Breast epithelium (tissue), 4 donors: ENCODE results near the gene INTS3. TPM values are rescaled to one million over a fixed set of nuclear protein-coding genes. Genes with fewer than 3 reads are reported as not detected.
"Not testable (repeated sequence)": the region's sequence is repeated elsewhere in the genome, so short reads cannot be mapped to it uniquely, and the experiment has no call there.

Source experiments
- DNase-seq, 2 donors: peaks; one replicate each; pipeline ENCODE4 v3.0.0-alpha.2; 2019; ENCODE audit warnings: low spot score in 2 of 2
- H3K27ac ChIP-seq, 2 donors: fragments of 200-600 bp; sonication (generic) in 1 of 2; one replicate each; pipeline ENCODE4 v1.5.1; 2016 to 2019; ENCODE audit warnings: mild to moderate bottlenecking in 1 of 2
- H3K27me3 ChIP-seq, 2 donors: fragments of 200-600 bp; sonication (generic) in 1 of 2; one replicate each; pipeline versions ENCODE4 v1.5.1 to v1.6.0; 2017 to 2019; ENCODE audit warnings: control low read depth in 1 of 2, mild to moderate bottlenecking in 1 of 2
- H3K36me3 ChIP-seq: fragments of 200-600 bp; one replicate; pipeline ENCODE4 v1.5.1; 2019
- H3K4me1 ChIP-seq, 2 donors: fragments of 200-600 bp; sonication (generic); one replicate each; pipeline ENCODE4 v1.5.1; 2016 to 2019; ENCODE audit warnings: control low read depth in 1 of 2
- H3K4me3 ChIP-seq, 3 donors: fragments of 200-600 bp; sonication (generic); 1 replicate in 2 of 3; 2 replicates in 1 of 3; pipeline ENCODE4 v1.5.1; 2016 to 2019; ENCODE audit warnings: mild to moderate bottlenecking in 3 of 3, moderate library complexity in 2 of 3
- H3K9me3 ChIP-seq, 2 donors: fragments of 200-600 bp; sonication (generic) in 1 of 2; one replicate each; pipeline ENCODE4 v1.5.1; 2016 to 2019; ENCODE audit warnings: control low read depth in 1 of 2
- POLR2A ChIP-seq: fragments of 450-650 bp; IDR thresholded peaks from one replicate; pipeline ENCODE4 v1.6.1; 2016; ENCODE audit warnings: antibody characterized with exemption, mild to moderate bottlenecking, moderate library complexity
- POLR2AphosphoS5 ChIP-seq, 3 donors: sonication (generic); formaldehyde crosslinking; IDR thresholded peaks; one replicate each; pipeline ENCODE4 v1.6.1; 2017; ENCODE audit warnings: antibody characterized with exemption in 3 of 3
- intact Hi-C: fragments of 100-400 bp; cut with DNase I; formaldehyde crosslinking; loops from one replicate; pipeline ENCODE4 v1.15.1; 2023; ENCODE audit warnings: low total_unique reads
- total RNA-seq, 3 donors: library from RNA; depleted of rRNA; stranded (reverse); fragments of >200 nt; gene quantifications; one replicate each; pipeline ENCODE4 v1.1.0, GENCODE V29; 2016
- TF ChIP-seq, protein P1 (sequence below), 3 donors: fragments of 450-650 bp; IDR thresholded peaks; one replicate each; pipeline ENCODE4 v1.5.1; 2016 to 2017; ENCODE audit warnings: antibody characterized with exemption in 3 of 3, mild to moderate bottlenecking in 3 of 3, moderate library complexity in 3 of 3

INTS3 gene
- total RNA-seq, 3 donors from 2014 or later, result 46.5 to 53.4 (median 51.7) TPM

DNA sequence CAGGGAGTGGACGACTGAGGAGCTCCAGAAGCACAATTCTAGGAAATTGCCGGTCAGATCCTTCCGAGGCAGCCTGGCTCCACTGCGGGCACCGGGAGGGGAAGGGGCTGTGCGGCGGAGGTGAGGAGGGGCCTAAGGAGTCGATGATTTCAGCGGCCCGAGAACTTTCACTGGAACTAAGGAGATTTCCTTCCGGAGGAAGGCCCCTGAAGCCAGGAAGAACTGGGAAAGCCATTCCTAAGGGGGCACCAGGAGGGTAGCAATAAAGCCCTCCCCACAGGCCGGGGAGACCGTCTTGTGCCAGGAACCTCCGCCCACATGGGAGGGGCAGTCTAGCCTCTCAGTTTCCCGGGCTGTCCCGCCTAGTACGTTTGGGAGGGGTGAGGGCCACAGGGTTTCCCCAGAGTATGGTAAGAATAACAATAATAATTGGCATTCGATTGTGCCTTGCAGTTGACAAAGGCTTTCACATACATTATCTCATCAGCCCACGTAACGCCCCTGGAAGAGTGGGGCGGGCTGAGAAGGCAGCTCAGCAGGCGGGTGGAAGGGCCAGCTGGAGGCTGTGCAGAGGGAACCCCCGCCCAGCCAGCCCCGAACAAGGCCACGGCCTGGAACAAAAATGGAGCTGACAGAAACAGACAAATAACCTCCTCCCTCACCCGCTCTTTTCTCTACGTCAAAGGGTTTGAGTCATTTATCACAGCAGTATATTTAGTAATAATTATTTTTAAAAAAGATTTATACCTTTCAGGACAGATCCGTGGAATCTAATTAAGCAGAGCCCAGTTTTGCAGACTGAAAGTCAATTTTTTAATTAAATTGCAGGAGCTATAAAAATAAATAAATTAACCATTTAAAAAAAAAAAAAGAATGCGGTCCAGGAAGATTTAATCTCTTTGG is 29.6 kb upstream of the INTS3 start:
- Histone ChIP-seq H3K4me1 (no peaks in the 10 kb centered on the region), H3K27me3 (no peaks in the 10 kb centered on the region), H3K4me3 (no peak overlapping the region), H3K36me3 (no peaks in the 10 kb centered on the region), H3K9me3 (no peaks in the 10 kb centered on the region), H3K27ac (peak overlapping the region in 1 of 2 donors; percentile 92)
- intact Hi-C loops, result no loop called here
- no peak for DNase-seq
- TF ChIP-seq, protein P1, sequence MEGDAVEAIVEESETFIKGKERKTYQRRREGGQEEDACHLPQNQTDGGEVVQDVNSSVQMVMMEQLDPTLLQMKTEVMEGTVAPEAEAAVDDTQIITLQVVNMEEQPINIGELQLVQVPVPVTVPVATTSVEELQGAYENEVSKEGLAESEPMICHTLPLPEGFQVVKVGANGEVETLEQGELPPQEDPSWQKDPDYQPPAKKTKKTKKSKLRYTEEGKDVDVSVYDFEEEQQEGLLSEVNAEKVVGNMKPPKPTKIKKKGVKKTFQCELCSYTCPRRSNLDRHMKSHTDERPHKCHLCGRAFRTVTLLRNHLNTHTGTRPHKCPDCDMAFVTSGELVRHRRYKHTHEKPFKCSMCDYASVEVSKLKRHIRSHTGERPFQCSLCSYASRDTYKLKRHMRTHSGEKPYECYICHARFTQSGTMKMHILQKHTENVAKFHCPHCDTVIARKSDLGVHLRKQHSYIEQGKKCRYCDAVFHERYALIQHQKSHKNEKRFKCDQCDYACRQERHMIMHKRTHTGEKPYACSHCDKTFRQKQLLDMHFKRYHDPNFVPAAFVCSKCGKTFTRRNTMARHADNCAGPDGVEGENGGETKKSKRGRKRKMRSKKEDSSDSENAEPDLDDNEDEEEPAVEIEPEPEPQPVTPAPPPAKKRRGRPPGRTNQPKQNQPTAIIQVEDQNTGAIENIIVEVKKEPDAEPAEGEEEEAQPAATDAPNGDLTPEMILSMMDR (IDR thresholded peaks at IDR 0.05), result no peak
- TF ChIP-seq POLR2A, result no peak
- no peak for TF ChIP-seq POLR2AphosphoS5 (IDR thresholded peaks at IDR 0.05)

DNA sequence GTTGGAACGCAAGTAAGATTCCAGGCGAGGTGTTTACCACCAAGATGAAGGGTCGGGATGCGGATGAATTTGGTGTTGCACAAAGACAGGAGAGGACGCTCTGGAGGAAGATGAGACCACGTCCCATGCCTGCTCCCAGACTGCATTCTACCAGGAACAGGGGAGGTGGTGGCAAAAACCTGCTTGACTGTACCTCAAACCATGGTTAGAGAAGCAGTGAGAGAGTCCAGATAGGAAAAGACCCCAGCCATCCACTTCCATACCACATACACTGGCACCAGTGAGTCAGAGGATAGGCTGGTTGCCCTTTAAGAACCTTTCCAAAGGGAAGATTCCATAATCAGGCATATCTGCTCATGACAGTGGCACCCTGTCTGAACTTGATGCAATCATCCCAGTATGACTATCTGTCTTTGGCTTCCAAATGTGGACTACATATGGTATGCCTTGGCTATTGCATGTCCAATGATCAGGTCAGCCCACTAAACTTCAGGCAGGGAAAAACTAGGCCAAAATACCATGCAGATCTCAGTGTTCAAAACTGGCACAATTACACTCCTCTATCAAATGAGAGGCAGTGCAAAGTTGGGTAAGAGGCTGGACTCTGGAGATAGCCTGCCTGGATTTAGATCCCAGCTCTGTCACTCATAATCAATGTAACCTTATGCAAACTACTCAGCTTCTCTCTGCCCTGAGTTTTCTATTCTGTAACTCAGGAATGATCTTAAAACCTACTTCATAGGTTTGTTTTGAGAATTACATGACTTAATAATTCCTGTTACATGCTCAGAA is 28.7 kb upstream of the INTS3 start:
- H3K36me3 ChIP-seq, result no peaks in the 10 kb centered on the region
- DNase-seq, result no peak
- no peaks in the 10 kb centered on the region for H3K9me3 ChIP-seq
- intact Hi-C loops, result no loop called here
- no peaks in the 10 kb centered on the region for H3K4me1 ChIP-seq
- H3K27me3 ChIP-seq, result no peaks in the 10 kb centered on the region
- TF ChIP-seq POLR2A (no peak), POLR2AphosphoS5 (IDR thresholded peaks at IDR 0.05) (no peak)
- TF ChIP-seq, protein P1 (IDR thresholded peaks at IDR 0.05), result no peak
- no peak overlapping the region for H3K4me3 ChIP-seq
- peak overlapping the region in 1 of 2 donors; percentile 53 for H3K27ac ChIP-seq

DNA sequence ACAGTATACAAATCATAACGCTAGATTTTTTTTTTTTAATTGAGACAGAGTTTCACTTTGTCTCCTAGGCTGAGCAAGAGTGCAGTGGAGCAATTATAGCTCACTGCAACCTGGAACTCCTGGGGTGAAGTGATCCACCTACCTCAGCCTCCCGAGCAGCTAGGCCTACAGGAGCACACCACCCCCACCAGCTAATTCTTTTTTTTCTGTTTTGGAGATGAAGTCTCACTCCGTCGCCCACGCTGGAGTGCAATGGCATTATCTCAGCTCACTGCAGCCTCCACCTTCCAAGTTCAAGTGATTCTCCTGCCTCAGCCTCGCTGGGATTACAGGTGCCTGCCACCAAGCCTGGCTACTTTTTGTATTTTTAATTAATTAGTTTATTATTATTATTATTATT is 28.1 kb upstream of the INTS3 start:
- DNase-seq, result no peak
- Histone ChIP-seq H3K27ac (no peak overlapping the region), H3K9me3 (no peaks in the 10 kb centered on the region), H3K36me3 (no peaks in the 10 kb centered on the region), H3K4me3 (no peak overlapping the region), H3K4me1 (no peaks in the 10 kb centered on the region), H3K27me3 (no peaks in the 10 kb centered on the region)
- intact Hi-C loops, result no loop called here
- TF ChIP-seq, protein P1 (IDR thresholded peaks at IDR 0.05), result no peak
- no peak for TF ChIP-seq POLR2A

DNA sequence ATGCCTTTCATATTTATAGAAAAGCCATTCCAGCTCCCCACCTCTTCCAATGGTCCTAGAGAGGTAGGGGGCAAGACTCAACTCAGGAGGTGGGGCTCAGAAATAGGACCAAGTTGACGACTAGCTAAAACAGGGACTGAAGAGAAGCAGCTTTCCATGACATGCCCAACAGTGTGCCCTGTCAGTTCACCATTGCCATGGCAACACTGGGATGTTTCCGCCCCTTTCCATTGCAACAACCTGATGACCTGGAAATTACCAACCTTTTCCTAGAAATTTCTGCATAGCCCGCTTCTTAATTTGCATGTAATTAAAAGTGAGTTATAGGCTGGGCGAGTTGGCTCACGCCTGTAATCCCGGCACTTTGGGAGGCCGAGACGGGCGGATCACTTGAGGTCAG is 22.4 kb upstream of the INTS3 start:
- Histone ChIP-seq H3K4me3 (no peak overlapping the region), H3K27me3 (no peaks in the 10 kb centered on the region), H3K4me1 (no peaks in the 10 kb centered on the region), H3K27ac (no peak overlapping the region), H3K36me3 (no peaks in the 10 kb centered on the region), H3K9me3 (no peaks in the 10 kb centered on the region)
- TF ChIP-seq, protein P1 (IDR thresholded peaks at IDR 0.05), result no peak
- TF ChIP-seq POLR2A, result no peak
- TF ChIP-seq POLR2AphosphoS5 (IDR thresholded peaks at IDR 0.05), result no peak
- intact Hi-C loops, result no loop called here
- DNase-seq, result no peak

DNA sequence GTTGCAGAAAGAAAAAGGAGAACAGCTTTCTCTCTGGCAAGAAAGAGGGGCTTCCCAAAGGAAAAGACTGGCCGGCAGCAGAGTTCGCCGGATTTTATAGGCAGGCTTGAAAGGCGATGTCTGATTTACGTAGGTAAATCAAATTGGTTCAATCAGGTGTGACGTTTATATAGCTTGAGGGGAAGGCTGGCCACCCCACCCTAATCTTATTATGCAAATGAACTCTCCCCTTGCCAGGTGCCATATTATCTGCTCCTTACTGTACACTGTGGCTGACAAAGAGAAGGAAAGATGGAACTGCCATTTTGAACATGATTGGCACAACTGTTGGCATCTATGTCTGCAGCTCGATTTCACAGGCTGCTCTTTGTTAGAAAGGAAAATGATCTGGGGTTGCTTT is 16.8 kb upstream of the INTS3 start:
- Histone ChIP-seq H3K9me3 (no peaks in the 10 kb centered on the region), H3K4me3 (no peak overlapping the region), H3K27me3 (no peaks in the 10 kb centered on the region), H3K36me3 (no peaks in the 10 kb centered on the region), H3K4me1 (no peaks in the 10 kb centered on the region), H3K27ac (no peak overlapping the region)
- intact Hi-C loops, result no loop called here
- TF ChIP-seq POLR2AphosphoS5 (IDR thresholded peaks at IDR 0.05) (no peak), POLR2A (no peak)
- TF ChIP-seq, protein P1 (IDR thresholded peaks at IDR 0.05), result no peak
- no peak for DNase-seq

DNA sequence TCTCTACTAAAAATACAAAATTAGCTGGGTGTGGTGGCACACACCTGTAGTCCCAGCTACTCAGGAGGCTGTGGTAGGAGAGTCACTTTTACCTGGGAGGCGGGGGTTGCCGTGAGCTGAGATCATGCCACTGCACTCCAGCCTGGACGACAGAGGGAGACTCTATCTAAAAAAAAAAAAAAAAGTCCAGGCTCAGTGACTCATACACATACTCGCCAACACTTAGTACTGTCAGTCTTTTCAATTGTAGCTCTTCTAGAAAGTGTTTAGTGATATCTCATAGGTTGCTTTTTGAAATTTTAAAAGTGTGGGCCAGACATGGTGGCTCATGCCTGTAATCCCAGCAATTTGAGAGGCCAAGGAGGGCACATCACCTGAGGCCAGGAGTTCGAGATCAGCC is 11.6 kb upstream of the INTS3 start:
- H3K4me3 ChIP-seq, H3K36me3 ChIP-seq, DNase-seq, H3K4me1 ChIP-seq, H3K9me3 ChIP-seq, H3K27me3 ChIP-seq, H3K27ac ChIP-seq: not testable (repeated sequence)
- intact Hi-C loops, result loop anchor here (5.0 kb wide), 1 partner anchor 1386 kb away; no protein-coding TSS in a partner anchor
